ENCODE data around the gene DGKE. TPM values are rescaled to one million over a fixed set of nuclear protein-coding genes. Genes with fewer than 3 reads are reported as not detected.

The DGKE gene
- total RNA-seq, 1 donor from 2014 or later = 6.8 TPM

DNA sequence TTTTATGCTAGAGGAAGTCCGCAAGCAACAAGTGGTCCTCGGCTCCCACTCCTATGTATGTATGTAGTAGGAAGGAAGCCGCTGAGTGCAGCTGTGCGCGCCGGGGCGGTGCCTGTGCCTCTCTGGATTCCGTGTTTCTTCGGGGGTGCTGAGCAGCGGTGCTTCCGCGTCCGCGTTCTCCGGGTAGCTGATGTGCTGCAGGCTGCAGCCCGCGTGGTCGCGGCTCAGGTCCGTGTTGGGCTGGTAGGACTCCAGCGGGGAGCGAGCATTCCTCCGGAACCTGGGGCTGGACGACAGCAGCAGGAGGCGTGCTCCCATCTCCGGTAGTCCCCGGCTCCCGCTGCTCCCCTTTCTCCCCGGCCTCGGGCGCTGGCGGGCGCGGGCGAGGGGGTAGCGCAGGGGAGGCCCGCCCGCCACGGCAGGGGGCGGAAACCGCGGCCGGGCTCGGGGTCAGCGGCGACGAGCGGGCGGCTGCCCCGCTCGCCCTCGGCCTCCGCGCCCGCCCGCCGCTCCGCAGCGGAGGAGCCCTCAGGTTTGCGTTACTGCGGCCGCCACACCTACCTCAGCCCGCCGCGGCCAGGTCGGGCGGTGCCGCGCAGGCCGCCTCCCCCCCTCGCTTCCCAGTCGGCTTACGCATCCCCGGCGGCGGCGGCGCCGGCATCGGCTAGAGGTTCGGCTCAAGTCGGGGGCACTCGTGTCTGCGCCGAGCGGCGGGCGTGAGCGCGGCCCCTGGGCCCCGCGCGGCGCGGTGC is 718 bp upstream of the DGKE start:
- Mint-ChIP-seq H3K27ac (ENCODE audit: unreplicated experiment) (peak overlapping the region; percentile 74), H3K9me3 (ENCODE audit: low read depth) (no peaks in the 10 kb centered on the region), H3K36me3 (ENCODE audit: low read depth) (peaks cover 2% of the 10 kb centered on the region), H3K27me3 (ENCODE audit: low read depth) (no peaks in the 10 kb centered on the region), H3K4me1 (ENCODE audit: low read depth) (peaks cover 16% of the 10 kb centered on the region), H3K4me3 (ENCODE audit: unreplicated experiment) (peak overlapping the region; percentile 88)
- TF ChIP-seq, protein P1, sequence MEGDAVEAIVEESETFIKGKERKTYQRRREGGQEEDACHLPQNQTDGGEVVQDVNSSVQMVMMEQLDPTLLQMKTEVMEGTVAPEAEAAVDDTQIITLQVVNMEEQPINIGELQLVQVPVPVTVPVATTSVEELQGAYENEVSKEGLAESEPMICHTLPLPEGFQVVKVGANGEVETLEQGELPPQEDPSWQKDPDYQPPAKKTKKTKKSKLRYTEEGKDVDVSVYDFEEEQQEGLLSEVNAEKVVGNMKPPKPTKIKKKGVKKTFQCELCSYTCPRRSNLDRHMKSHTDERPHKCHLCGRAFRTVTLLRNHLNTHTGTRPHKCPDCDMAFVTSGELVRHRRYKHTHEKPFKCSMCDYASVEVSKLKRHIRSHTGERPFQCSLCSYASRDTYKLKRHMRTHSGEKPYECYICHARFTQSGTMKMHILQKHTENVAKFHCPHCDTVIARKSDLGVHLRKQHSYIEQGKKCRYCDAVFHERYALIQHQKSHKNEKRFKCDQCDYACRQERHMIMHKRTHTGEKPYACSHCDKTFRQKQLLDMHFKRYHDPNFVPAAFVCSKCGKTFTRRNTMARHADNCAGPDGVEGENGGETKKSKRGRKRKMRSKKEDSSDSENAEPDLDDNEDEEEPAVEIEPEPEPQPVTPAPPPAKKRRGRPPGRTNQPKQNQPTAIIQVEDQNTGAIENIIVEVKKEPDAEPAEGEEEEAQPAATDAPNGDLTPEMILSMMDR (IDR thresholded peaks at IDR 0.05) = no peak
- DNase-seq (ENCODE audit: low spot score) = no peak

DNA sequence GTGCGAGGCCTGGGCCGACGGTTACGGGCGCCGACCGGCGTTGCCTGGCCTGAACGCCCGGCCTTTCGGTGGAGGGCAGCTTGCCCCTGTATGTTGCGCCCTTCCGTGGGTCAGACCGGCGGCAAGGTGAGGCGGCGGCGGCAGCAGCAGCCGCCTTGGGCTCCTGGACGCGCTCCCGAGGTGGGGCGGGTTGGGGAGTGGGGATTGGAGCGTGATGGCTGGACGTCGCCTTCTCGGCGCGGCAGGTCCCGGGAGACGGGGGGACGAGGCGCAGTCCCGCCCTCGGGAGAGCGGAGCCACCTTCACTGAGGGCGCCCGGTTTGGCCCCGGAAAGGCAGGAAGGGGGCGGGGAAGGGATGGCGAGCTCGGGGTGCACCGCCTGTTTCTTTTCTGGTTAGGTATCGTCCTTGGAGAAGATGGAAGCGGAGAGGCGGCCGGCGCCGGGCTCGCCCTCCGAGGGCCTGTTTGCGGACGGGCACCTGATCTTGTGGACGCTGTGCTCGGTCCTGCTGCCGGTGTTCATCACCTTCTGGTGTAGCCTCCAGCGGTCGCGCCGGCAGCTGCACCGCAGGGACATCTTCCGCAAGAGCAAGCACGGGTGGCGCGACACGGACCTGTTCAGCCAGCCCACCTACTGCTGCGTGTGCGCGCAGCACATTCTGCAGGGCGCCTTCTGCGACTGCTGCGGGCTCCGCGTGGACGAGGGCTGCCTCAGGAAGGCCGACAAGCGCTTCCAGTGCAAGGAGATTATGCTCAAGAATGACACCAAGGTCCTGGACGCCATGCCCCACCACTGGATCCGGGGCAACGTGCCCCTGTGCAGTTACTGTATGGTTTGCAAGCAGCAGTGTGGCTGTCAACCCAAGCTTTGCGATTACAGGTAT is 671 bp downstream of the DGKE start:
- Mint-ChIP-seq H3K9me3 (ENCODE audit: low read depth) (no peaks in the 10 kb centered on the region), H3K4me1 (ENCODE audit: low read depth) (peaks cover 16% of the 10 kb centered on the region), H3K4me3 (ENCODE audit: unreplicated experiment) (peak overlapping the region; percentile 87), H3K27me3 (ENCODE audit: low read depth) (no peaks in the 10 kb centered on the region), H3K36me3 (ENCODE audit: low read depth) (peaks cover 2% of the 10 kb centered on the region), H3K27ac (ENCODE audit: unreplicated experiment) (peak overlapping the region; percentile 59)
- TF ChIP-seq, protein P1 (IDR thresholded peaks at IDR 0.05) = no peak
- no peak for DNase-seq (ENCODE audit: low spot score)

DNA sequence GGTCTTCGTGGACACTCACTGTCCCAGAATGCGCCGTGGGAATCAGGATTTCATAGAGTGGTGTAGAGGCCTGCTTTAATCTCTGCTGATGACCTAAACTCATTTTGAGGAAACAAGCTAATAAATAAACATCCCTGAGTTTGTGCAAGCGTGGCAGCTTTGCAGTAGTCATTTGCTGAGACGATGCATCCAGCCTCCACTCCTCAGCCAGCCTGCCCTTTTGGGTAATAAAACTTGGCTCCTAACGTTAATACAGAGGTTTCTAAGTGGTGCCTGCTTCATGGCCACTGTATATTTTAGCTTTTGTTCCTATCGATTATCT is 1.3 kb downstream of the DGKE start:
- no peak for DNase-seq (ENCODE audit: low spot score)
- H3K9me3 Mint-ChIP-seq (ENCODE audit: low read depth) = no peaks in the 10 kb centered on the region
- H3K27me3 Mint-ChIP-seq (ENCODE audit: low read depth) = no peaks in the 10 kb centered on the region
- no peak overlapping the region for H3K27ac Mint-ChIP-seq (ENCODE audit: unreplicated experiment)
- peak overlapping the region; percentile 87 for H3K4me3 Mint-ChIP-seq (ENCODE audit: unreplicated experiment)
- TF ChIP-seq, protein P1 (IDR thresholded peaks at IDR 0.05) = no peak
- H3K4me1 Mint-ChIP-seq (ENCODE audit: low read depth) = peaks cover 16% of the 10 kb centered on the region
- peaks cover 4% of the 10 kb centered on the region for H3K36me3 Mint-ChIP-seq (ENCODE audit: low read depth)

DNA sequence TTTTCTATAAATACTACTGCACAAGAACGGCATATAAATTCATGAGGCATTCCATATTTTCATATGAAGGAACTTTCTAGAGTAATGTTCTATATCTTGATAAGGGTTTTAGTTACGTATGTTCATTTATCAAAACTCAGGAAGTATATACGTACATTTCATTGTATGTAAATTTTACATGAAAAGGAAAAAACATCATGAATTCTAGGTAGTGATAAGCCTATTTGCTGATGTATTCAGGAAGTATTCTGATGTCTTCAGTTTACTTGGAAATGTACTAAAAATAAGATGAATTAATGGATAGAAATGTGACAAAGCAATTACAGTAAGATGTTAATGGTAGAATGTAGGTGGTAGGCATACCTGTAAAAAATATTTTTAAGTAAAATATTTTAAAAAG is 4.7 kb downstream of the DGKE start:
- TF ChIP-seq, protein P1 (IDR thresholded peaks at IDR 0.05) = no peak
- DNase-seq (ENCODE audit: low spot score) = no peak
- Mint-ChIP-seq H3K9me3 (ENCODE audit: low read depth) (no peaks in the 10 kb centered on the region), H3K36me3 (ENCODE audit: low read depth) (peaks cover 2% of the 10 kb centered on the region), H3K27me3 (ENCODE audit: low read depth) (no peaks in the 10 kb centered on the region), H3K27ac (ENCODE audit: unreplicated experiment) (no peak overlapping the region), H3K4me3 (ENCODE audit: unreplicated experiment) (no peak overlapping the region), H3K4me1 (ENCODE audit: low read depth) (peaks cover 6% of the 10 kb centered on the region)

DNA sequence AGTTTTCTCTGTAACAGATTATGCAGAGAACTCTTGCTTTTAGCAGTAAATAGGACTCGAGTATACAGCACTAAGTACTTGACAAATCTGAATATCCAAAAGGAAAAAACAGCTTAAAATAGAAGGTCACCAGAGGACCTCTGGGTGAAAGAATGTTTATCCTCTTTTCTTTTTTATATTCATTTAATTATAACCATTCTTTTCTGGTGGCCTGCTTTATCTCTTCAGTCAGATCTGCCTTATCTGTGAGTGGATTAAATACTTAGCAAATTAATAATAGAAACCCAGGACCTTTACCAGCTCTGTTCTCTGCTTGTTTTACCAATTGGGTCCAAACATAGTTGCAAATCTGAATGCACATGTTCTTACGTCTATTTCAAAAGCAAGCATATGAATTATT is 8.6 kb downstream of the DGKE start:
- DNase-seq (ENCODE audit: low spot score) = no peak
- H3K4me3 Mint-ChIP-seq (ENCODE audit: unreplicated experiment) = no peak overlapping the region
- H3K4me1 Mint-ChIP-seq (ENCODE audit: low read depth) = no peaks in the 10 kb centered on the region
- H3K27ac Mint-ChIP-seq (ENCODE audit: unreplicated experiment) = no peak overlapping the region
- no peaks in the 10 kb centered on the region for H3K27me3 Mint-ChIP-seq (ENCODE audit: low read depth)
- TF ChIP-seq, protein P1 (IDR thresholded peaks at IDR 0.05) = no peak
- H3K9me3 Mint-ChIP-seq (ENCODE audit: low read depth) = no peaks in the 10 kb centered on the region
- peaks cover 5% of the 10 kb centered on the region for H3K36me3 Mint-ChIP-seq (ENCODE audit: low read depth)

Measured in chondrocyte (in vitro differentiated cells).